GM12872 (cell line): ENCODE results near the gene ZBTB45.

Experiments
- TF ChIP-seq, protein P1 (sequence below): IDR thresholded peaks from 3 replicates; pipeline ENCODE4 v1.5.1; 2011; ENCODE audit warnings: low read depth, mild to moderate bottlenecking, low read length, moderate library complexity; ENCODE audit not compliant: insufficient read depth

The ZBTB45 gene

DNA sequence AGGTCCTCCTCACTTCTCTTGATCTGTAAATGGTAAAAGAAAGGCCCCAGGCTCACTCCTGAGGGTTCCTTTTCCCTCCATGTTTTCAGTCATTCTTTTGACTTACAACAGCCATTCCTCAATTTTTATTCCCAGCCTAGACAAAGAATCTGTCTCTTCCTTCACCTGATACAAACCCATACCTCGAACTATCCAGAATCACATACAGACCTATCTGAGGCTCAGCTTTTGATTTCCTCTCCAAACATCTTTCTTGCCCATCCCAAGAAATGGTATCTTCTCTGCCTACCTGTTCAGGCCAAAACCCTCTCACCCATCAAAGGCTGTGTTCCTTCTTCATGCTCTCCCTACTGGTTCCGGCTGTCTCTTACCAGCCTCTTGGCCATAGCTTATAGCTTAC, 33.0 kb upstream of the ZBTB45 start:
- TF ChIP-seq, protein P1, sequence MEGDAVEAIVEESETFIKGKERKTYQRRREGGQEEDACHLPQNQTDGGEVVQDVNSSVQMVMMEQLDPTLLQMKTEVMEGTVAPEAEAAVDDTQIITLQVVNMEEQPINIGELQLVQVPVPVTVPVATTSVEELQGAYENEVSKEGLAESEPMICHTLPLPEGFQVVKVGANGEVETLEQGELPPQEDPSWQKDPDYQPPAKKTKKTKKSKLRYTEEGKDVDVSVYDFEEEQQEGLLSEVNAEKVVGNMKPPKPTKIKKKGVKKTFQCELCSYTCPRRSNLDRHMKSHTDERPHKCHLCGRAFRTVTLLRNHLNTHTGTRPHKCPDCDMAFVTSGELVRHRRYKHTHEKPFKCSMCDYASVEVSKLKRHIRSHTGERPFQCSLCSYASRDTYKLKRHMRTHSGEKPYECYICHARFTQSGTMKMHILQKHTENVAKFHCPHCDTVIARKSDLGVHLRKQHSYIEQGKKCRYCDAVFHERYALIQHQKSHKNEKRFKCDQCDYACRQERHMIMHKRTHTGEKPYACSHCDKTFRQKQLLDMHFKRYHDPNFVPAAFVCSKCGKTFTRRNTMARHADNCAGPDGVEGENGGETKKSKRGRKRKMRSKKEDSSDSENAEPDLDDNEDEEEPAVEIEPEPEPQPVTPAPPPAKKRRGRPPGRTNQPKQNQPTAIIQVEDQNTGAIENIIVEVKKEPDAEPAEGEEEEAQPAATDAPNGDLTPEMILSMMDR: no peak

DNA sequence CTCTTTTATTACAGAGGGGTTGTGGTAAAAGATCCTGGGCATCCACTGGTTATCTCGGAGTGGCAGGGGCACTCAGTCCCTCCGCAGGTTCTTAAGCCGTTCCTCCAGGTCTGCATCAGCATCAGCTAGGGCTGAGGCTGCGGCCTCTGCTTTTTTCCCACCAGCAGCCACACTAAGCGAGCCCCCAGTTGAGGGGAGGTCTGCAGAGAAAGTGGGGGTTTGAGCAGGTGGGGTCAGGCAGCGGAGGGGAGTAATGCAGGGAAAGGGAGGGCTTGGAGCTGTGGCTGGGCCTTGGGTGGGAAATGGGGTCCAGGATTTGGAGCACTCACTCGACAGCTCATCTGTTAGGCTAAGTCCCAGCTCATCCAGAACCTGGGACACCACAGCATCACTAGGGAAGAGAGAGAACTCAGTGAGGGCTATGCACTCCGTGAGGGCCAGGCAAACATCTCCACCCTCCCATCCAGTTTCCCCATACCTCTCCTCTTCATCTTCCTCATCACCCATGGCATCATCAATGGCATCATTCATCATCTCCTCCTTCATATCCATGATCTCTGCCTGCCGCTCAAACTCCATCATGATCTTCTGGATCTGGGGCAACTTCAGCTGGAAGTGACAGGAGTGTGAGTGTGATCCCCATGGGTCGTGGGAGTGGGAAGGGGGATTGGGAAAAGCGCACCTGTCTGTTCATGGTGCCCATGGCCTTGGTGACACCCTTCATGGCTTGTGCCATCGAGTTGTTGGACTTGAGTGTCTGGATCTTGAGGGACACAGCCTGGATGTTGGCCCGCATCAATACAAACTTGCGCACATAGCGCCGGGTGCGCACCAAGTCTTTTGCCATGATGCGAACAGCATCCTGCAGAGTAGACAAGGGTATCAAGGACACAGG, 32.2 kb upstream of the ZBTB45 start:
- TF ChIP-seq, protein P1: no peak

DNA sequence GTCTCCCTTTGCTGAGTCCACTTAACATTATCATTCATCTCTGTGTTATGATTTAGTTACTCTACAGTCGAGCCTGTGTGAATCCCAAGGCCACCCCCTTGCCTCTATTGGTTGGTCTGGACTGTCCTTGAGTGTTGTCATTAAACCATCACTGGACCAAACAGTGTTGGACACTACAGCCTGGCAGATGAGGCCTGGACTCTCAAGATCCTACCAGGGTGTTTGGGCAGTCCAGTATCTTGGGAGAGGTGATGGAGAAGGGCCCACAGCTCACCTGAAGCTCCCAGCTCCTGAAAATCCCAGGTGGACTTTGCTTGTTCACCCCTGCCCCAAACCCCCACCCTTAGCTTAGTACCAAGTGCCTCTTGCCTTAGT, 31.5 kb upstream of the ZBTB45 start:
- TF ChIP-seq, protein P1: no peak

DNA sequence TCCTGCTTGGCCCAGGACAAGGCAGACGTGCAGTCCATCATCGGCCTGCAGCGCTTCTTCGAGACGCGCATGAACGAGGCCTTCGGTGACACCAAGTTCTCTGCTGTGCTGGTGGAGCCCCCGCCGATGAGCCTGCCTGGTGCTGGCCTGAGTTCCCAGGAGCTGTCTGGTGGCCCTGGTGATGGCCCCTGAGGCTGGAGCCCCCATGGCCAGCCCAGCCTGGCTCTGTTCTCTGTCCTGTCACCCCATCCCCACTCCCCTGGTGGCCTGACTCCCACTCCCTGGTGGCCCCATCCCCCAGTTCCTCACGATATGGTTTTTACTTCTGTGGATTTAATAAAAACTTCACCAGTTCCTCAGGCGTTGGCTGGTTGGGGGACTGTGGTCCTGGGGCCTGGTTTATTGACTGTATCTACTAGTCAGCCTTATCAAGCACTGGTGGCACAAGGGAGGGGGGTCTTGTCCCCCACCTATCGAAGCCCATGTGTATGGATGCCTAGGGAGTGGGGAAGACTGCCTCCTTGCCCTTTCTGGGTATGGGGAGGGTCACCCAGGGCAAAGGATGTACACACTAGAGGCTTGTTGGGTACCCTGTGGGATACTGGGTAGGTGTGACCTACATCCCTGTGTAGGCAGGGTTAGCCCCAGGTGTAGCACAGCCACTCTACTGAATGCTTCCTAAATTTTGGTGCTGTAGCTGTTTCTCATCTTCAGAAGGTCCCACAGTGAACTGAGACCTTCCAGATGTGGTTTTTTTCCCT, 30.9 kb upstream of the ZBTB45 start:
- TF ChIP-seq, protein P1: no peak

DNA sequence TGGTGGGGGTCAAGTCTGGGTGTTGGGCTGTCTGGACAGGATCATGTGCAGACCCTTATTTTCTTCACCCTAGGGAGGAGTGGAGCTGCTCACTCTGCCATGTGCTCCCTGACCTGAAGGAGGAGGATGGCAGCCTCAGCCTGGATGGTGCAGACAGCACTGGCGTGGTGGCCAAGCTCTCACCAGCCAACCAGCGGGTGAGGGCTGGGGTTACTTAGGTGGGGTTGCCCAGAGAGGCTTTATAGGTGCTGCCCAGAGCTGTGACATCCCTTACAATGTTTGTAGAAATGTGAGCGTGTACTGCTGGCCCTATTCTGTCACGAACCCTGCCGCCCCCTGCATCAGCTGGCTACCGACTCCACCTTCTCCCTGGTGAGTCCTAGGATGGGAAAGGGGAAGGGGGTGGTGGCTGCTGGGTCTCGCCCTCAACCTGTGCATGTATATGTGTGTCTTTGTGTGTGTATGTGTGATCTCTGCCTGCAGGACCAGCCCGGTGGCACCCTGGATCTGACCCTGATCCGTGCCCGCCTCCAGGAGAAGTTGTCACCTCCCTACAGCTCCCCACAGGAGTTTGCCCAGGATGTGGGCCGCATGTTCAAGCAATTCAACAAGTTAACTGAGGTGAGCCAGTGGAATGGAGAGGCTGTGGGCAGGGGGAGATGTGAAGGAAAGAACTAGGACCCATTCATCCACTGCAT, 30.2 kb upstream of the ZBTB45 start:
- TF ChIP-seq, protein P1: no peak

DNA sequence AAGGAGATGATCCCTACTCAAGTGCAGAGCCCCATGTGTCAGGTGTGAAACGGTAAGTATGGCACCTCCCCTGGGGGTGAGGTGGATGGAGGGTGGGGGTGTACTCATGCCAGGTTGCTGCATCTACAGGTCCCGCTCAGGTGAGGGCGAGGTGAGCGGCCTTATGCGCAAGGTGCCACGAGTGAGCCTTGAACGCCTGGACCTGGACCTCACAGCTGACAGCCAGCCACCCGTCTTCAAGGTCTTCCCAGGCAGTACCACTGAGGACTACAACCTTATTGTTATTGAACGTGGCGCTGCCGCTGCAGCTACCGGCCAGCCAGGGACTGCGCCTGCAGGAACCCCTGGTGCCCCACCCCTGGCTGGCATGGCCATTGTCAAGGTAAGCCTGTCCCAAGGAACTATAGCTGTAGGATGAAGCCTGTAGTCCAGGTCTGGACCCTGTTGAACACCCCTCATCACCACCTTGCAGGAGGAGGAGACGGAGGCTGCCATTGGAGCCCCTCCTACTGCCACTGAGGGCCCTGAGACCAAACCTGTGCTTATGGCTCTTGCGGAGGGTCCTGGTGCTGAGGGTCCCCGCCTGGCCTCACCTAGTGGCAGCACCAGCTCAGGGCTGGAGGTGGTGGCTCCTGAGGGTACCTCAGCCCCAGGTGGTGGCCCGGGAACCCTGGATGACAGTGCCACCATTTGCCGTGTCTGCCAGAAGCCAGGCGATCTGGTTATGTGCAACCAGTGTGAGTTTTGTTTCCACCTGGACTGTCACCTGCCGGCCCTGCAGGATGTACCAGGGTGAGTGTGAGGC, 29.5 kb upstream of the ZBTB45 start:
- TF ChIP-seq, protein P1: no peak
